ENCODE data around the gene GCAT. TPM values are rescaled to one million over a fixed set of nuclear protein-coding genes. Genes with fewer than 3 reads are reported as not detected.

The GCAT gene
- polyA plus RNA-seq, 1 donor from 2014 or later: 13.0 TPM

GRCh38 chr22:37812869-37813678 lies 5.3 kb downstream of the GCAT start:
- no peak overlapping the region for H3K4me3 ChIP-seq (ENCODE audit: low read length)
- H3K79me2 ChIP-seq (replicated peaks; ENCODE audit: insufficient read depth, low read length): no peaks in the 10 kb centered on the region

GRCh38 chr22:37815593-37815992 lies 7.9 kb downstream of the GCAT start:
- Histone ChIP-seq H3K27ac (ENCODE audit: low read length) (no peak overlapping the region), H3K27me3 (ENCODE audit: insufficient read depth, low read depth, low read length) (peaks cover 24% of the 10 kb centered on the region), H2AFZ (ENCODE audit: low read depth, low read length) (no peak overlapping the region), H3K4me2 (ENCODE audit: low read length) (no peak overlapping the region), H4K20me1 (ENCODE audit: insufficient read depth) (no peaks in the 10 kb centered on the region), H3K4me3 (ENCODE audit: low read length) (no peak overlapping the region), H3F3A (ENCODE audit: insufficient read depth, low read length, poor library complexity, severe bottlenecking) (no peaks in the 10 kb centered on the region), H3K9me2 (ENCODE audit: insufficient read depth, low read length) (no peaks in the 10 kb centered on the region), H3K36me3 (ENCODE audit: insufficient read depth, low read length) (no peaks in the 10 kb centered on the region), H3K79me2 (replicated peaks; ENCODE audit: insufficient read depth, low read length) (no peaks in the 10 kb centered on the region), H3K9ac (ENCODE audit: low read length) (no peak overlapping the region), H3K9me3 (ENCODE audit: low read length) (no peaks in the 10 kb centered on the region)
- TF ChIP-seq REST (IDR thresholded peaks at IDR 0.05; ENCODE audit: borderline replicate concordance): no peak
- TF ChIP-seq EP300 (conservative IDR thresholded peaks at IDR 0.05; ENCODE audit: poor library complexity, severe bottlenecking): no peak
- TF ChIP-seq CTCF (IDR thresholded peaks at IDR 0.05; ENCODE audit: poor library complexity, severe bottlenecking): no peak
- no peak for TF ChIP-seq EZH2 (IDR thresholded peaks at IDR 0.05; ENCODE audit: borderline replicate concordance, insufficient read depth, low read length, poor library complexity, severe bottlenecking)

More at GRCh38 chr22:37812869-37813678, 5.3 kb downstream of the GCAT start:
- H4K20me1 ChIP-seq (ENCODE audit: insufficient read depth): no peaks in the 10 kb centered on the region
- H3K27ac ChIP-seq (ENCODE audit: low read length): no peak overlapping the region
- no peaks in the 10 kb centered on the region for H3K9me2 ChIP-seq (ENCODE audit: insufficient read depth, low read length)
- H3K4me2 ChIP-seq (ENCODE audit: low read length): no peak overlapping the region
- no peaks in the 10 kb centered on the region for H3K36me3 ChIP-seq (ENCODE audit: insufficient read depth, low read length)
- TF ChIP-seq EZH2 (IDR thresholded peaks at IDR 0.05; ENCODE audit: borderline replicate concordance, insufficient read depth, low read length, poor library complexity, severe bottlenecking): no peak
- TF ChIP-seq REST (IDR thresholded peaks at IDR 0.05; ENCODE audit: borderline replicate concordance): no peak
- TF ChIP-seq RAD21 (conservative IDR thresholded peaks at IDR 0.05): no peak
- no peak for TF ChIP-seq POLR2AphosphoS5 (IDR thresholded peaks at IDR 0.05)
- TF ChIP-seq CTCF (IDR thresholded peaks at IDR 0.05; ENCODE audit: poor library complexity, severe bottlenecking): no peak
- no peak for TF ChIP-seq MXI1 (conservative IDR thresholded peaks at IDR 0.05; ENCODE audit: poor library complexity, severe bottlenecking)
- no peak for TF ChIP-seq TAF1 (IDR thresholded peaks at IDR 0.05; ENCODE audit: low read depth)
- no peak for TF ChIP-seq EP300 (conservative IDR thresholded peaks at IDR 0.05; ENCODE audit: poor library complexity, severe bottlenecking)
- no peak for TF ChIP-seq SMC3 (conservative IDR thresholded peaks at IDR 0.05; ENCODE audit: poor library complexity)
- no peak overlapping the region for H2AFZ ChIP-seq (ENCODE audit: low read depth, low read length)
- no peaks in the 10 kb centered on the region for H3K9me3 ChIP-seq (ENCODE audit: low read length)
- H3F3A ChIP-seq (ENCODE audit: insufficient read depth, low read length, poor library complexity, severe bottlenecking): peaks cover 3% of the 10 kb centered on the region
- peaks cover 1% of the 10 kb centered on the region for H3K27me3 ChIP-seq (ENCODE audit: insufficient read depth, low read depth, low read length)
- H3K9ac ChIP-seq (ENCODE audit: low read length): no peak overlapping the region

Measured in neural cell (in vitro differentiated cells).